Tibial artery (tissue), 4 donors: ENCODE data around the gene RCOR2.

Source experiments
- DNase-seq, 2 donors: peaks; one replicate each; pipeline ENCODE4 v3.0.0-alpha.2; 2019
- H3K27ac ChIP-seq, 2 donors: fragments of 200-600 bp; sonication (generic) in 1 of 2; 1 replicate in 1 of 2; 2 replicates in 1 of 2; pipeline ENCODE4 v1.5.1; 2018 to 2019; ENCODE audit warnings: mild to moderate bottlenecking in 1 of 2
- H3K27me3 ChIP-seq, 2 donors: fragments of 200-600 bp; sonication (generic) in 1 of 2; one replicate each; pipeline versions ENCODE4 v1.5.1 to v1.6.0; 2016 to 2019
- H3K36me3 ChIP-seq, 3 donors: fragments of 200-600 bp; sonication (generic) in 2 of 3; one replicate each; pipeline ENCODE4 v1.5.1; 2016 to 2019; ENCODE audit warnings: mild to moderate bottlenecking in 2 of 3
- H3K4me1 ChIP-seq, 4 donors: fragments of 200-600 bp; sonication (generic) in 2 of 4; 1 replicate in 3 of 4; 2 replicates in 1 of 4; pipeline ENCODE4 v1.5.1; 2016 to 2019
- H3K4me3 ChIP-seq, 2 donors: fragments of 200-600 bp; sonication (generic) in 1 of 2; 1 replicate in 1 of 2; 2 replicates in 1 of 2; pipeline ENCODE4 v1.5.1; 2018 to 2019; ENCODE audit warnings: mild to moderate bottlenecking in 2 of 2
- H3K9me3 ChIP-seq, 3 donors: fragments of 200-600 bp; sonication (generic) in 1 of 3; one replicate each; pipeline ENCODE4 v1.5.1; 2016 to 2019
- CTCF ChIP-seq, 2 experiments: fragments of 200-600 bp in 1 of 2; fragments of 450-650 bp in 1 of 2; IDR thresholded peaks; one replicate each; pipeline ENCODE4 v1.5.1; 2017 to 2019; ENCODE audit warnings: antibody characterized with exemption in 2 of 2, mild to moderate bottlenecking in 1 of 2, moderate library complexity in 1 of 2
- intact Hi-C: fragments of 100-400 bp; cut with DNase I; formaldehyde crosslinking; loops from one replicate; pipeline ENCODE4 v1.15.0; 2023; ENCODE audit warnings: low total_unique reads

RCOR2 gene

GRCh38 chr11:63917692-63918506, 935 bp upstream of the RCOR2 start:
- Histone ChIP-seq H3K4me3 (peak overlapping the region; percentile 54 to 63), H3K4me1 (peaks cover 0 to 54% (median 52%) of the 10 kb centered on the region in 4 donors), H3K27ac (peak overlapping the region; percentile 87 to 95), H3K9me3 (no peaks in the 10 kb centered on the region), H3K27me3 (no peaks in the 10 kb centered on the region), H3K36me3 (no peaks in the 10 kb centered on the region)
- intact Hi-C loops, result no loop called here
- no peak for TF ChIP-seq CTCF (IDR thresholded peaks at IDR 0.05)
- DNase-seq, result peak; percentile 70 to 92

GRCh38 chr11:63915961-63916836, 765 bp downstream of the RCOR2 start:
- Histone ChIP-seq H3K27ac (peak overlapping the region; percentile 87 to 95), H3K4me3 (peak overlapping the region; percentile 54 to 63), H3K4me1 (peaks cover 0 to 60% (median 55%) of the 10 kb centered on the region in 4 donors), H3K9me3 (no peaks in the 10 kb centered on the region), H3K27me3 (no peaks in the 10 kb centered on the region), H3K36me3 (no peaks in the 10 kb centered on the region)
- DNase-seq, result peak in 1 of 2 donors; percentile 79
- intact Hi-C loops, result no loop called here
- peak; percentile 21 to 49 for TF ChIP-seq CTCF (IDR thresholded peaks at IDR 0.05)

- no peak for TF ChIP-seq CTCF (IDR thresholded peaks at IDR 0.05)
- Histone ChIP-seq H3K4me1 (peaks cover 0 to 62% (median 56%) of the 10 kb centered on the region in 4 donors), H3K9me3 (no peaks in the 10 kb centered on the region), H3K4me3 (no peak overlapping the region), H3K27me3 (no peaks in the 10 kb centered on the region), H3K36me3 (peaks cover 0 to 2% (median 0%) of the 10 kb centered on the region in 3 donors), H3K27ac (peak overlapping the region; percentile 87 to 95)
- intact Hi-C loops, result no loop called here
- DNase-seq, result no peak
These were observed 1.9 kb downstream of the RCOR2 start for GRCh38 chr11:63914896-63915691.

- peaks cover 0 to 12% (median 2%) of the 10 kb centered on the region in 3 donors for H3K36me3 ChIP-seq
- TF ChIP-seq CTCF (IDR thresholded peaks at IDR 0.05), result no peak
- no peak overlapping the region for H3K4me3 ChIP-seq
- no peaks in the 10 kb centered on the region for H3K9me3 ChIP-seq
- H3K4me1 ChIP-seq, result peaks cover 0 to 62% (median 56%) of the 10 kb centered on the region in 4 donors
- intact Hi-C loops, result no loop called here
- H3K27ac ChIP-seq, result no peak overlapping the region
- no peak for DNase-seq
- no peaks in the 10 kb centered on the region for H3K27me3 ChIP-seq
These were observed 2.8 kb downstream of the RCOR2 start for GRCh38 chr11:63913866-63914830.
